GM19452 (cell line): ENCODE data around the gene TMPRSS13.
"Not testable (repeated sequence)": the region's sequence is repeated elsewhere in the genome, so short reads cannot be mapped to it uniquely, and the experiment has no call there.

Source experiments
- ATAC-seq: cut with Tn5 transposase; IDR thresholded peaks from one replicate; pipeline ENCODE4 v1.9.1; 2021; ENCODE audit not compliant: unreplicated experiment

The TMPRSS13 gene

GRCh38 chr11:117950993-117951961, 22.1 kb upstream of the TMPRSS13 start:
- ATAC-seq: no peak

- ATAC-seq: no peak
Measured at GRCh38 chr11:117950301-117950700, 21.1 kb upstream of the TMPRSS13 start.

- no peak for ATAC-seq
Measured at GRCh38 chr11:117949062-117949461, 19.9 kb upstream of the TMPRSS13 start.

GRCh38 chr11:117948466-117948865, 19.3 kb upstream of the TMPRSS13 start:
- not testable (repeated sequence) for ATAC-seq

- ATAC-seq: not testable (repeated sequence)
Measured at GRCh38 chr11:117947751-117948150, 18.5 kb upstream of the TMPRSS13 start.

GRCh38 chr11:117946842-117947526, 17.8 kb upstream of the TMPRSS13 start:
- peak; percentile 47 for ATAC-seq

- no peak for ATAC-seq
Measured at GRCh38 chr11:117946156-117946841, 17.1 kb upstream of the TMPRSS13 start.

- ATAC-seq: no peak
Measured at GRCh38 chr11:117945047-117945810, 16.0 kb upstream of the TMPRSS13 start.

- ATAC-seq: no peak
Measured at GRCh38 chr11:117944554-117944953, 15.4 kb upstream of the TMPRSS13 start.

GRCh38 chr11:117941976-117942654, 12.9 kb upstream of the TMPRSS13 start:
- ATAC-seq: no peak

GRCh38 chr11:117941163-117941707, 12.0 kb upstream of the TMPRSS13 start:
- ATAC-seq: no peak

GRCh38 chr11:117940736-117941135, 11.5 kb upstream of the TMPRSS13 start:
- ATAC-seq: no peak

- no peak for ATAC-seq
Measured at GRCh38 chr11:117936973-117937372, 7.8 kb upstream of the TMPRSS13 start.

- no peak for ATAC-seq
Measured at GRCh38 chr11:117934526-117935307, 5.5 kb upstream of the TMPRSS13 start.

- no peak for ATAC-seq
Measured at GRCh38 chr11:117933930-117934329, 4.7 kb upstream of the TMPRSS13 start.

- no peak for ATAC-seq
Measured at GRCh38 chr11:117933475-117933874, 4.3 kb upstream of the TMPRSS13 start.

GRCh38 chr11:117932947-117933346, 3.7 kb upstream of the TMPRSS13 start:
- no peak for ATAC-seq

- ATAC-seq: no peak
Measured at GRCh38 chr11:117932426-117932825, 3.2 kb upstream of the TMPRSS13 start.

GRCh38 chr11:117931971-117932370, 2.8 kb upstream of the TMPRSS13 start:
- no peak for ATAC-seq
